HG02623 (cell line): ENCODE results near the gene ZNRF3.
"Not testable (repeated sequence)": the region's sequence is repeated elsewhere in the genome, so short reads cannot be mapped to it uniquely, and the experiment has no call there.

Experiments
- ATAC-seq: cut with Tn5 transposase; IDR thresholded peaks from one replicate; pipeline ENCODE4 v1.9.1; 2021; ENCODE audit warnings: moderate library complexity; ENCODE audit not compliant: unreplicated experiment

Gene ZNRF3

GRCh38 chr22:28883917-28884746 is 760 bp downstream of the ZNRF3 start:
- no peak for ATAC-seq

GRCh38 chr22:28884747-28885350 is 1.5 kb downstream of the ZNRF3 start:
- ATAC-seq: no peak

GRCh38 chr22:28885939-28886338 is 2.6 kb downstream of the ZNRF3 start:
- no peak for ATAC-seq

- not testable (repeated sequence) for ATAC-seq
Observed at GRCh38 chr22:28886679-28887078, 3.3 kb downstream of the ZNRF3 start.

- no peak for ATAC-seq
Observed at GRCh38 chr22:28887725-28888459, 4.5 kb downstream of the ZNRF3 start.

GRCh38 chr22:28889478-28890024 is 6.2 kb downstream of the ZNRF3 start:
- no peak for ATAC-seq

GRCh38 chr22:28891156-28891733 is 7.9 kb downstream of the ZNRF3 start:
- no peak for ATAC-seq

GRCh38 chr22:28892175-28892731 is 8.9 kb downstream of the ZNRF3 start:
- no peak for ATAC-seq

- no peak for ATAC-seq
Observed at GRCh38 chr22:28893810-28894209, 10.4 kb downstream of the ZNRF3 start.

GRCh38 chr22:28894334-28894733 is 11.0 kb downstream of the ZNRF3 start:
- ATAC-seq: no peak

- ATAC-seq: no peak
Observed at GRCh38 chr22:28894807-28895206, 11.4 kb downstream of the ZNRF3 start.

GRCh38 chr22:28896611-28897010 is 13.2 kb downstream of the ZNRF3 start:
- no peak for ATAC-seq

- ATAC-seq: no peak
Observed at GRCh38 chr22:28898233-28898629, 14.9 kb downstream of the ZNRF3 start.

GRCh38 chr22:28899199-28899853 is 16.0 kb downstream of the ZNRF3 start:
- ATAC-seq: no peak

GRCh38 chr22:28900379-28900925 is 17.1 kb downstream of the ZNRF3 start:
- no peak for ATAC-seq

- ATAC-seq: no peak
Observed at GRCh38 chr22:28902490-28902889, 19.1 kb downstream of the ZNRF3 start.

- ATAC-seq: no peak
Observed at GRCh38 chr22:28903080-28903479, 19.7 kb downstream of the ZNRF3 start.

GRCh38 chr22:28903729-28904128 is 20.4 kb downstream of the ZNRF3 start:
- ATAC-seq: no peak

GRCh38 chr22:28904211-28904896 is 21.0 kb downstream of the ZNRF3 start:
- no peak for ATAC-seq
